Calu3 (cell line): ENCODE data around the gene TARDBP. TPM values are rescaled to one million over a fixed set of nuclear protein-coding genes. Genes with fewer than 3 reads are reported as not detected.
"Not testable (repeated sequence)": the region's sequence is repeated elsewhere in the genome, so short reads cannot be mapped to it uniquely, and the experiment has no call there.

ENCODE experiments used
- BruUV-seq: library from RNA; stranded (reverse); fragments of 400-500 nt; replicated peaks from 2 replicates; lab custom pipeline; 2021; lab: Mats Ljungman, UMichigan
- CTCF ChIA-PET: fragments of 300-600 bp; sonication (Branson Sonifier 250); formaldehyde crosslinking; loops from one replicate; lab custom pipeline; 2022; ENCODE audit warnings: antibody characterized with exemption; lab: Charles Lee
- DNase-seq: peaks from one replicate; pipeline ENCODE4 v3.0.0; 2022
- H3K27ac Mint-ChIP-seq: one replicate; pipeline ENCODE4 v1.8.0; 2022; ENCODE audit warnings: mixed read lengths; ENCODE audit not compliant: unreplicated experiment
- H3K27me3 Mint-ChIP-seq: one replicate; pipeline ENCODE4 v1.8.0; 2022; ENCODE audit warnings: mixed read lengths; ENCODE audit not compliant: unreplicated experiment
- H3K36me3 Mint-ChIP-seq: one replicate; pipeline ENCODE4 v1.8.0; 2022; ENCODE audit warnings: mild to moderate bottlenecking, moderate library complexity, mixed read lengths; ENCODE audit not compliant: insufficient read depth, unreplicated experiment
- H3K4me1 Mint-ChIP-seq: one replicate; pipeline ENCODE4 v1.8.0; 2022; ENCODE audit warnings: mild to moderate bottlenecking, low read depth, mixed read lengths; ENCODE audit not compliant: unreplicated experiment
- H3K4me3 Mint-ChIP-seq: one replicate; pipeline ENCODE4 v1.8.0; 2022; ENCODE audit warnings: mild to moderate bottlenecking, low read depth, moderate library complexity, mixed read lengths; ENCODE audit not compliant: unreplicated experiment
- H3K9me3 Mint-ChIP-seq: one replicate; pipeline ENCODE4 v1.8.0; 2022; ENCODE audit warnings: low read depth, mixed read lengths; ENCODE audit not compliant: unreplicated experiment
- CTCF ChIP-seq: fragments of 200-600 bp; IDR thresholded peaks from one replicate; pipeline ENCODE4 v1.8.0; 2022; ENCODE audit warnings: antibody characterized with exemption; ENCODE audit not compliant: unreplicated experiment
- intact Hi-C: fragments of 100-400 bp; cut with micrococcal nuclease; formaldehyde crosslinking; loops from one replicate; pipeline ENCODE4 v1.10.0; 2022; ENCODE audit not compliant: unreplicated experiment
- total RNA-seq: library from RNA; stranded (reverse); gene quantifications from 2 replicates; pipeline ENCODE4 v1.2.3, GENCODE V29; 2022

TARDBP gene
- total RNA-seq, 1 experiment from 2014 or later = 130 TPM

GRCh38 chr1:11059968-11060830 is 47.7 kb downstream of the TARDBP start, which contains the start of gene SRM:
Gene SRM (minus strand): TSS chr1:11060018. CDS start chr1:11059943, 75 bp downstream.
- H3K27ac Mint-ChIP-seq = peak within 1 kb of the TSS; percentile 92
- intact Hi-C loops = no loop called here
- peak; percentile 56 for TF ChIP-seq CTCF
- no peaks in the 10 kb centered on the region for H3K27me3 Mint-ChIP-seq
- H3K9me3 Mint-ChIP-seq = no peaks in the 10 kb centered on the region
- BruUV-seq = TSS peak; percentile 71
- peak; percentile 91 for DNase-seq
- H3K4me3 Mint-ChIP-seq = peak within 1 kb of the TSS; percentile 97
- peaks cover 43% of the 10 kb centered on the region for H3K36me3 Mint-ChIP-seq
- no peaks in the 10 kb centered on the region for H3K4me1 Mint-ChIP-seq
- CTCF ChIA-PET = interaction anchor here (1.5 kb wide), 1 partner anchor 22 kb away, joined by 4 read pairs; no protein-coding TSS in a partner anchor

GRCh38 chr1:11061652-11062365 is 49.4 kb downstream of the TARDBP start:
- no peak for TF ChIP-seq CTCF
- intact Hi-C loops = no loop called here
- H3K9me3 Mint-ChIP-seq = no peaks in the 10 kb centered on the region
- no peak overlapping the region for H3K4me3 Mint-ChIP-seq
- H3K4me1 Mint-ChIP-seq = no peaks in the 10 kb centered on the region
- peaks cover 57% of the 10 kb centered on the region for H3K36me3 Mint-ChIP-seq
- no peak overlapping the region for H3K27ac Mint-ChIP-seq
- H3K27me3 Mint-ChIP-seq = no peaks in the 10 kb centered on the region
- DNase-seq = no peak
- BruUV-seq = no TSS peak
- CTCF ChIA-PET = interaction anchor here (0.6 to 0.7 kb wide), 2 partner anchors 280 to 369 kb away, joined by 3 to 5 read pairs; no protein-coding TSS in a partner anchor

- CTCF ChIA-PET = no interaction called here
- TF ChIP-seq CTCF = no peak
- Mint-ChIP-seq H3K36me3 (peaks cover 54% of the 10 kb centered on the region), H3K27me3 (no peaks in the 10 kb centered on the region), H3K4me1 (no peaks in the 10 kb centered on the region), H3K9me3 (no peaks in the 10 kb centered on the region), H3K27ac (no peak overlapping the region), H3K4me3 (no peak overlapping the region)
- no peak for DNase-seq
- no TSS peak for BruUV-seq
- intact Hi-C loops = no loop called here
These were observed 50.5 kb downstream of the TARDBP start for GRCh38 chr1:11062965-11063401.

GRCh38 chr1:11063937-11064537 is 51.6 kb downstream of the TARDBP start:
- H3K4me1 Mint-ChIP-seq, BruUV-seq, H3K9me3 Mint-ChIP-seq, intact Hi-C loops, H3K27ac Mint-ChIP-seq, DNase-seq, H3K4me3 Mint-ChIP-seq, H3K27me3 Mint-ChIP-seq, CTCF ChIA-PET: not testable (repeated sequence)
- H3K36me3 Mint-ChIP-seq = peaks cover 50% of the 10 kb centered on the region
